Measurements from ENCODE around the gene PTCSC3. TPM values are rescaled to one million over a fixed set of nuclear protein-coding genes. Genes with fewer than 3 reads are reported as not detected.

PTCSC3 gene
- total RNA-seq, 2 donors from 2014 or later = not detected

GRCh38 chr14:36167431-36167830, 9.1 kb downstream of the PTCSC3 start:
- Histone ChIP-seq H3K4me3 (no peak overlapping the region), H3K36me3 (no peaks in the 10 kb centered on the region), H3K27ac (no peak overlapping the region), H3K9me3 (no peaks in the 10 kb centered on the region), H3K4me1 (replicated peaks) (no peaks in the 10 kb centered on the region), H3K27me3 (replicated peaks; ENCODE audit: insufficient read depth) (no peaks in the 10 kb centered on the region)
- 45% methylated on average over 5 of the region's 5 CpGs for WGBS
- DNase-seq (ENCODE audit: low spot score) = no peak
- TF ChIP-seq POLR2A (IDR thresholded peaks at IDR 0.05) (no peak), POLR2AphosphoS5 (IDR thresholded peaks at IDR 0.05) (no peak)
- TF ChIP-seq, protein P1, sequence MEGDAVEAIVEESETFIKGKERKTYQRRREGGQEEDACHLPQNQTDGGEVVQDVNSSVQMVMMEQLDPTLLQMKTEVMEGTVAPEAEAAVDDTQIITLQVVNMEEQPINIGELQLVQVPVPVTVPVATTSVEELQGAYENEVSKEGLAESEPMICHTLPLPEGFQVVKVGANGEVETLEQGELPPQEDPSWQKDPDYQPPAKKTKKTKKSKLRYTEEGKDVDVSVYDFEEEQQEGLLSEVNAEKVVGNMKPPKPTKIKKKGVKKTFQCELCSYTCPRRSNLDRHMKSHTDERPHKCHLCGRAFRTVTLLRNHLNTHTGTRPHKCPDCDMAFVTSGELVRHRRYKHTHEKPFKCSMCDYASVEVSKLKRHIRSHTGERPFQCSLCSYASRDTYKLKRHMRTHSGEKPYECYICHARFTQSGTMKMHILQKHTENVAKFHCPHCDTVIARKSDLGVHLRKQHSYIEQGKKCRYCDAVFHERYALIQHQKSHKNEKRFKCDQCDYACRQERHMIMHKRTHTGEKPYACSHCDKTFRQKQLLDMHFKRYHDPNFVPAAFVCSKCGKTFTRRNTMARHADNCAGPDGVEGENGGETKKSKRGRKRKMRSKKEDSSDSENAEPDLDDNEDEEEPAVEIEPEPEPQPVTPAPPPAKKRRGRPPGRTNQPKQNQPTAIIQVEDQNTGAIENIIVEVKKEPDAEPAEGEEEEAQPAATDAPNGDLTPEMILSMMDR (IDR thresholded peaks at IDR 0.05) = no peak
- intact Hi-C loops (cut with DNase I) = no loop called here

DNA sequence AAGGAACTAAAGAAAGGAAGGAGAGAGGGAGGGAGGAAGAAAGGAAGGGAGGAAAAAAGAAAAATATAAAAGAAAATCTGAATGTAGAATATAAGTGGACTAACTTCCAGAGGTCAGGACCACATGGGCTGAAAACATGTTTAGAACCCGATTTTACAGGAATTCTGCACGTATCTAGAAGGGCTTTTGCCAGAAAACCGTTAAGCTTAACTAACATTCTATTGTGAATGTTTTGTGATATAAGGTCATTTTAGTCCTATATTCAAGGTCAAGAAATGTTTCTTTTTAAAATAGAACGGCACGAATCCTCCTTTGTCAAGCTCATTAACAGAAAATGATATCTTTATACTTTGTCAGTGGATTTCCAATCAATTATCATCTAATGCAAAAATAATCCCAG, 13.1 kb downstream of the PTCSC3 start:
- Histone ChIP-seq H3K4me3 (no peak overlapping the region), H3K27me3 (replicated peaks; ENCODE audit: insufficient read depth) (peaks cover 3% of the 10 kb centered on the region), H3K9me3 (no peaks in the 10 kb centered on the region), H3K4me1 (replicated peaks) (no peaks in the 10 kb centered on the region), H3K27ac (no peak overlapping the region), H3K36me3 (no peaks in the 10 kb centered on the region)
- 72% methylated on average over 5 of the region's 5 CpGs for WGBS
- intact Hi-C loops (cut with DNase I) = no loop called here
- no peak for TF ChIP-seq POLR2AphosphoS5 (IDR thresholded peaks at IDR 0.05)
- TF ChIP-seq, protein P1 (IDR thresholded peaks at IDR 0.05) = no peak
- TF ChIP-seq POLR2A (IDR thresholded peaks at IDR 0.05) = no peak
- DNase-seq (ENCODE audit: low spot score) = no peak

- H3K27me3 ChIP-seq (replicated peaks; ENCODE audit: insufficient read depth) = peaks cover 3% of the 10 kb centered on the region
- H3K4me3 ChIP-seq = no peak overlapping the region
- intact Hi-C loops (cut with DNase I) = no loop called here
- no peaks in the 10 kb centered on the region for H3K36me3 ChIP-seq
- 70% methylated on average over 9 of the region's 9 CpGs for whole genome bisulfite sequencing
- no peaks in the 10 kb centered on the region for H3K4me1 ChIP-seq (replicated peaks)
- no peak for DNase-seq (ENCODE audit: low spot score)
- H3K27ac ChIP-seq = no peak overlapping the region
- H3K9me3 ChIP-seq = no peaks in the 10 kb centered on the region
- TF ChIP-seq, protein P1 (IDR thresholded peaks at IDR 0.05) = no peak
- TF ChIP-seq POLR2A (IDR thresholded peaks at IDR 0.05) = no peak
- no peak for TF ChIP-seq POLR2AphosphoS5 (IDR thresholded peaks at IDR 0.05)
These were observed 14.3 kb downstream of the PTCSC3 start for GRCh38 chr14:36162267-36162666.

DNA sequence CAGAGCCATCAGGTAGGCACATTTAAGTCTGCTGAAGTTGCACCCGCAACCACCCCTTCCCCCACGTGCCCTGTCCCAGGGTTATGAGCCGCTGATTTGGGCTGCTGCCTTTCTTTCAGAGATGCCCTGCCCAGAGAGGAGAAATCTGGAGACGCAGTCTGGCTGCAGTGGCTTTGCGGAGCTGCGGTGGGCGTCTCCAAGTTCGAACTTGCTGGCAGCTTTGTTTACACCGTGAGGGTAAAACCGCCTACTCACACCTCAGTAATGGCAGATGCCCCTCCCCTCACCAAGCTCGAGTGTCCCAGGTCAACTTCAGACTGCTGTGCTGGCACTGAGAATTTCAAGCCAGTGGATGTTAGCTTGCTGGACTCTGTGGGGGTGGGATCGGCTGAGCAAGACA, 14.7 kb downstream of the PTCSC3 start:
- H3K27me3 ChIP-seq (replicated peaks; ENCODE audit: insufficient read depth) = peaks cover 3% of the 10 kb centered on the region
- H3K36me3 ChIP-seq = no peaks in the 10 kb centered on the region
- DNase-seq (ENCODE audit: low spot score) = no peak
- intact Hi-C loops (cut with DNase I) = no loop called here
- H3K27ac ChIP-seq = no peak overlapping the region
- no peaks in the 10 kb centered on the region for H3K4me1 ChIP-seq (replicated peaks)
- H3K4me3 ChIP-seq = no peak overlapping the region
- no peaks in the 10 kb centered on the region for H3K9me3 ChIP-seq
- no peak for TF ChIP-seq POLR2AphosphoS5 (IDR thresholded peaks at IDR 0.05)
- TF ChIP-seq, protein P1 (IDR thresholded peaks at IDR 0.05) = no peak
- no peak for TF ChIP-seq POLR2A (IDR thresholded peaks at IDR 0.05)
- 13% methylated on average over 12 of the region's 12 CpGs for WGBS

- Histone ChIP-seq H3K36me3 (no peaks in the 10 kb centered on the region), H3K27me3 (replicated peaks; ENCODE audit: insufficient read depth) (no peaks in the 10 kb centered on the region), H3K27ac (no peak overlapping the region), H3K9me3 (no peaks in the 10 kb centered on the region), H3K4me3 (no peak overlapping the region), H3K4me1 (replicated peaks) (no peaks in the 10 kb centered on the region)
- intact Hi-C loops (cut with DNase I) = no loop called here
- no peak for TF ChIP-seq POLR2AphosphoS5 (IDR thresholded peaks at IDR 0.05)
- TF ChIP-seq, protein P1 (IDR thresholded peaks at IDR 0.05) = no peak
- TF ChIP-seq POLR2A (IDR thresholded peaks at IDR 0.05) = no peak
- no peak for DNase-seq (ENCODE audit: low spot score)
- WGBS = 96% methylated on average over 3 of the region's 3 CpGs
These were observed 25.2 kb downstream of the PTCSC3 start for GRCh38 chr14:36151335-36151734.

All from prostate gland (tissue), 2 donors.